ENCODE results near the gene AHCYL2.
A peak's percentile ranks its signal among the peaks of the same experiment; 100 is the strongest.
"Not testable (repeated sequence)": the region's sequence is repeated elsewhere in the genome, so short reads cannot be mapped to it uniquely, and the experiment has no call there.

Gene AHCYL2

DNA sequence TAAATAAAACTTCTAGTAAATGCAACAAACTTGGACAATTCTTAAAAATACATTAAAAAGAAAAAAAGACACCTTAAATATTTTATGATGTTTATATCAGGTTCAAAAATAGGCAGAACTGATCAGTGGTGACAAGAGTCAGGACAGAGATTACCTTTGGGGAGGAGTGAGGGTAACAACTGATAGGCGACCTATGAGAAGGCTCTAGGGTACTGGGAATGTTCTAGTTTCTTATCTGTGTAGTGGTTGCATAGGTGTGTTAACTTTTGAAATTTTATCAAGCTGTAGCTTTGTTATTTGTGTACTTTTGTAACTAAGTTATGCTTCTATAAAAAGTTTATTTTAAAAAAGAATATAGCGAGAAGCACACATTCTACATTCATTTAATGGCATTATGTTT is 134.3 kb downstream of the AHCYL2 start:
- H3K9me3 ChIP-seq (ENCODE audit: control insufficient read depth, low read length) = no peaks in the 10 kb centered on the region
- H3K4me3 ChIP-seq (ENCODE audit: insufficient read depth, low read depth, low read length, poor library complexity, severe bottlenecking) = no peak overlapping the region
- no peak for DNase-seq
- no peaks in the 10 kb centered on the region for H3K4me1 ChIP-seq (ENCODE audit: control insufficient read depth, insufficient read depth, low read length, poor library complexity, severe bottlenecking)
- H3K27me3 ChIP-seq (replicated peaks; ENCODE audit: control insufficient read depth, insufficient read depth, low read length, poor library complexity, severe bottlenecking) = no peaks in the 10 kb centered on the region
- no peak overlapping the region for H3K27ac ChIP-seq (ENCODE audit: insufficient read depth, low read length, poor library complexity, severe bottlenecking)
- H3K36me3 ChIP-seq (ENCODE audit: control insufficient read depth, insufficient read depth, low read length) = no peaks in the 10 kb centered on the region

DNA sequence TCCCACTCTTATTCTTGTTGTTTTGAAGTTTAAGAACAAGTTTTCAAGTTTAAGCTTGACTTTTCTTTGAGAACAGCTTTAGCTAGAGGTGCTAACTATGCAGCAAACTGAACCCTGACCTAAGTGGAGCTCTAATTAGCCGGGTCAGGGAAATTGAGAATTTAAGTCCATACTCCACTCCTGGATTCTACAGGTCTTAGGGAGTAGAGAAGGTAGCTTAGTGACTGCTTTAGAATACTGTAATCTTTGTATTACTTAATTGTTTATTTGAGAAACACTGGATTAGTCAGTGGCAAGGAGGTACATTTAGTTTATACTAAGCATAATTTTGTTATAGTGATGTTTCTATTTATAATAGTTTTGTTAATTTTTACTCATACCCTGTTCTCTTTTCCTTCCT is 134.8 kb downstream of the AHCYL2 start:
- no peaks in the 10 kb centered on the region for H3K27me3 ChIP-seq (replicated peaks; ENCODE audit: control insufficient read depth, insufficient read depth, low read length, poor library complexity, severe bottlenecking)
- DNase-seq = no peak
- H3K4me1 ChIP-seq (ENCODE audit: control insufficient read depth, insufficient read depth, low read length, poor library complexity, severe bottlenecking) = no peaks in the 10 kb centered on the region
- H3K27ac ChIP-seq (ENCODE audit: insufficient read depth, low read length, poor library complexity, severe bottlenecking) = no peak overlapping the region
- no peak overlapping the region for H3K4me3 ChIP-seq (ENCODE audit: insufficient read depth, low read depth, low read length, poor library complexity, severe bottlenecking)
- H3K36me3 ChIP-seq (ENCODE audit: control insufficient read depth, insufficient read depth, low read length) = no peaks in the 10 kb centered on the region
- H3K9me3 ChIP-seq (ENCODE audit: control insufficient read depth, low read length) = no peaks in the 10 kb centered on the region

DNA sequence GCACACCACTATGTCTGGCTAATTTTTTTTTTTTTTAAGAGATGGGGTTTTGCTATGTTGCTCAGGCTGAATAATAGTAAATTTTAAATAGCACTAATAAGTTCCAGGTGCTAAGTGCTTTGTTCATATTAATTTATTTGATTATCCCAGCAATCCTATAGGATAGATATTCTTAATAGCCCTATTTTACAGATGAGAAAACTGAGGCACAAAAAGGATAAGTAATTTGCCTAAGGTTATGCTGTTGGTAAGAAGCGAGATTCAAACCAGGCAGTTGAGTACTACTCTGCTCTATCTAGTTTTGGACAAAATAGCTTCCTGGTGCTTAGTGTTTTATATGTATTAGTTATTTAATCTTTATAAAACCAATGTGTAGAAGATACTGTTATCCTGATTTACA is 136.9 kb downstream of the AHCYL2 start:
- H3K4me3 ChIP-seq (ENCODE audit: insufficient read depth, low read depth, low read length, poor library complexity, severe bottlenecking) = no peak overlapping the region
- no peaks in the 10 kb centered on the region for H3K36me3 ChIP-seq (ENCODE audit: control insufficient read depth, insufficient read depth, low read length)
- H3K27me3 ChIP-seq (replicated peaks; ENCODE audit: control insufficient read depth, insufficient read depth, low read length, poor library complexity, severe bottlenecking) = no peaks in the 10 kb centered on the region
- H3K27ac ChIP-seq (ENCODE audit: insufficient read depth, low read length, poor library complexity, severe bottlenecking) = no peak overlapping the region
- DNase-seq = no peak
- no peaks in the 10 kb centered on the region for H3K9me3 ChIP-seq (ENCODE audit: control insufficient read depth, low read length)
- H3K4me1 ChIP-seq (ENCODE audit: control insufficient read depth, insufficient read depth, low read length, poor library complexity, severe bottlenecking) = no peaks in the 10 kb centered on the region

DNA sequence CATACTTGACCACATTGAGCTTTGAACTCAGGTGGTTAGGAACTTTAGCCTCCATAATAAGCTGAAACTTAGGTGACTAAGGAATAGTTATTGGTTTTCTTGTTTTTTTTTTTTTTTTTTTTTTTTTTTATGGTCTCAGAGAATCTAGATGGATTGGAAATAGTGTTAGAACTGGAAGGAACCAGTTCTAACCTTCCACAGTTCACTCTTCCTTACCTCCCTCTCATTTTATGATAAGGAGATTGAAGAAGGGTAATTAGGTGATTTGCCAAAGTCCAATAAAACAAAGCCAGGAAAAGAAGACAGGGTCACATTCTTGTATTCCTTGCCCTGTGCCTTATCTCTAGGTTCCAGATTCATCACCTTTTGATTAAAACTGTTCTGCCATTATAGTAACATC is 137.7 kb downstream of the AHCYL2 start:
- Histone ChIP-seq H3K9me3 (ENCODE audit: control insufficient read depth, low read length) (no peaks in the 10 kb centered on the region), H3K27me3 (replicated peaks; ENCODE audit: control insufficient read depth, insufficient read depth, low read length, poor library complexity, severe bottlenecking) (no peaks in the 10 kb centered on the region), H3K4me3 (ENCODE audit: insufficient read depth, low read depth, low read length, poor library complexity, severe bottlenecking) (no peak overlapping the region), H3K36me3 (ENCODE audit: control insufficient read depth, insufficient read depth, low read length) (no peaks in the 10 kb centered on the region), H3K4me1 (ENCODE audit: control insufficient read depth, insufficient read depth, low read length, poor library complexity, severe bottlenecking) (no peaks in the 10 kb centered on the region), H3K27ac (ENCODE audit: insufficient read depth, low read length, poor library complexity, severe bottlenecking) (no peak overlapping the region)
- no peak for DNase-seq

DNA sequence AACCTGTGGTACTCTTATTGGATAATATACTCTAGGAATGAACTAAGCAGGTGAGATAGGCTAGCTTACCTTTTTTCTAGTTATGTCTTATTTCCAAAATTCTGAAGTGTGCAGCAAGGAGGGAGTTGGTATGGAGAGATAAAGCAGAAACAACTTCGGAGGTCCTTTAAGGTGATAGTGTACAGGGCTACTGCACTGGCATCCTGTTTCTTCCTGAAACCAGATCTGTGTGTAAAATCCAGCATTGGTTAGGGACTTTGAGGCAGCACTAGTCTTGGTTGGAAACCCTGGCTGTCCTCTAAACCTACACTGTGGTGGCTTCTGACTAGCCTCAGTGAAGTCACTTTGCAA is 142.5 kb downstream of the AHCYL2 start:
- no peak overlapping the region for H3K4me3 ChIP-seq (ENCODE audit: insufficient read depth, low read depth, low read length, poor library complexity, severe bottlenecking)
- no peaks in the 10 kb centered on the region for H3K27me3 ChIP-seq (replicated peaks; ENCODE audit: control insufficient read depth, insufficient read depth, low read length, poor library complexity, severe bottlenecking)
- H3K9me3 ChIP-seq (ENCODE audit: control insufficient read depth, low read length) = no peaks in the 10 kb centered on the region
- DNase-seq = no peak
- H3K36me3 ChIP-seq (ENCODE audit: control insufficient read depth, insufficient read depth, low read length) = no peaks in the 10 kb centered on the region
- H3K27ac ChIP-seq (ENCODE audit: insufficient read depth, low read length, poor library complexity, severe bottlenecking) = no peak overlapping the region
- peaks cover 6% of the 10 kb centered on the region for H3K4me1 ChIP-seq (ENCODE audit: control insufficient read depth, insufficient read depth, low read length, poor library complexity, severe bottlenecking)

DNA sequence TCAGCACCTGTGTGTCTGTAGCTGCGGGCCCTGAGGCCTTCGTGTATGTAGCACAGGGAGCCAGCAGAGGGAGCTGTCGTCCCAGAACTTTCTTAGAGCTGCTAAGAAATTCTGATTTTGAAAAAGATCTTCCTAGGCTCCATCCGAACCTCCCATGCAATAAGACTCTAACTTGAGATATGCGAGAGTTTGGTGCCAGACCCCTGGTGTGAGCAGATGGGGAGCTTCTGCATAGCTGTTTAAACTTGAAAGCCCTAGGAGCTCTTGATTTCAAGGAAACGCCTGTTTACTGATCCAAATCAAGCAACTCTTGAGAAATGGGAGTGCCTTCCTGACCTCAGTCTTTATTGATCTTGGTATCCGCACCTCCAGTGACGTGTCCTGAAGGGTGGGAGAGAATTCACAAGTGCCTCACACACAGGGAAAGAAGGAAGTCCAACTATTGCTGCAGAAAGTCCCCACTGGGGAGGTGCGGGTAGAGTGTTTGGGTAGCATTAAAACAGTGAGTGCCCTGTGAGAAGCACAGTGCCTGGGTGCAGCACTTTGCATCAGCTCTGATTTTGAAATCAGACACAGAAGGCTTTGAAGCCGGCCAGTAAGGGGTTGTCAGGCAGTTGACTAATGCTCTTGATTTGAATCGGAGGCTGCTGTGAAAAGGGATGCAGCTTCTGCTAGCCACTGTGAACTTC is 143.0 kb downstream of the AHCYL2 start:
- H3K27ac ChIP-seq (ENCODE audit: insufficient read depth, low read length, poor library complexity, severe bottlenecking) = no peak overlapping the region
- H3K9me3 ChIP-seq (ENCODE audit: control insufficient read depth, low read length) = no peaks in the 10 kb centered on the region
- peaks cover 6% of the 10 kb centered on the region for H3K4me1 ChIP-seq (ENCODE audit: control insufficient read depth, insufficient read depth, low read length, poor library complexity, severe bottlenecking)
- no peaks in the 10 kb centered on the region for H3K27me3 ChIP-seq (replicated peaks; ENCODE audit: control insufficient read depth, insufficient read depth, low read length, poor library complexity, severe bottlenecking)
- DNase-seq = peak; percentile 32 to 55 (median 45)
- H3K36me3 ChIP-seq (ENCODE audit: control insufficient read depth, insufficient read depth, low read length) = no peaks in the 10 kb centered on the region
- no peak overlapping the region for H3K4me3 ChIP-seq (ENCODE audit: insufficient read depth, low read depth, low read length, poor library complexity, severe bottlenecking)

DNA sequence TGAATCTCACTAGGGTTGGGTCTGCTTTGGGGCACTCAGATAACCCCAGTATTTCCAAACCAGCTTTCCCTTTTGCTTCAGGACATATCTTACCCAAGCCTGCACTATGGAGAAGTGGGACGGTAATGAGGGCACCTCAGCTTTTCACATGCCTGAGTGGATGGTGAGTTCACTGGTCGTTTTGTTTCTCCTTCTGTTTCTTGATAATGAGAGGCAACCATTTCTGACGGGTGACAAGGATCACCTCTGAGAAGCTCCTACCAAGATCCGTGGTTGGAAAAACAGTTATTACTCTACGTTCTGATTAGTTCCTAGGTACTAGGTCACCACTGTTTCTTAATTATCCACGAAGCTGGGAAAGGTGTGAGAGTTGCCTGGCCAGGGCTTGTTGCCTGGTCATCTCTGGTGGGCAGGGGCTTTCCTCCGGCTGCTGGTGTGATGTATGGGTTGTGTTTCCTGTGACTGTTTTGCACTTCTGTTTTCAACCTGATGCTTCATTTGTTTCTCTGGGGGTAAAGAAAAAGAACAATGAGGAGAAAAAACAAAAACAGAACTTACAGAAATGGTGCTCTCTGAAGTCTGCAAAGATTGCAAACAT is 143.7 kb downstream of the AHCYL2 start:
- H3K36me3 ChIP-seq (ENCODE audit: control insufficient read depth, insufficient read depth, low read length) = no peaks in the 10 kb centered on the region
- H3K4me3 ChIP-seq (ENCODE audit: insufficient read depth, low read depth, low read length, poor library complexity, severe bottlenecking) = no peak overlapping the region
- no peaks in the 10 kb centered on the region for H3K27me3 ChIP-seq (replicated peaks; ENCODE audit: control insufficient read depth, insufficient read depth, low read length, poor library complexity, severe bottlenecking)
- no peak for DNase-seq
- H3K27ac ChIP-seq (ENCODE audit: insufficient read depth, low read length, poor library complexity, severe bottlenecking) = no peak overlapping the region
- peaks cover 6% of the 10 kb centered on the region for H3K4me1 ChIP-seq (ENCODE audit: control insufficient read depth, insufficient read depth, low read length, poor library complexity, severe bottlenecking)
- no peaks in the 10 kb centered on the region for H3K9me3 ChIP-seq (ENCODE audit: control insufficient read depth, low read length)

DNA sequence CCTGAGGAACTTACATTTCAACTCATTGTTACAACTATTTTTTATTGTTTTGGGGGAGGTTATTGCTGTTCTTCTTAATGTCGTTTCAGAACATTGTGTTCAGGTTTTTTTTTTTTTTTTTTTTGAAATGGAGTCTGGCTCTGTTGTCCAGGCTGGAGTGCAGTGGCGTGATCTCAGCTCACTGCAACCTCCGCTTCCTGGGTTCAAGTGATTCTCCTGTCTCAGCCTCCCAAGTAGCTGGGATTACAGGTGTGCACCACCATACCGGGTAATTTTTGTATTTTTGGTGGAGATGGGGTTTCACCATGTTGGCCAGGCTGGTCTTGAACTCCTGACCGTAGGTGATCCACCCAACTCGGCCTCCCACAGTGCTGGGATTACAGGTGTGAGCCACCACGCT is 144.6 kb downstream of the AHCYL2 start:
- H3K36me3 ChIP-seq (ENCODE audit: control insufficient read depth, insufficient read depth, low read length); H3K4me3 ChIP-seq (ENCODE audit: insufficient read depth, low read depth, low read length, poor library complexity, severe bottlenecking); DNase-seq; H3K27me3 ChIP-seq (replicated peaks; ENCODE audit: control insufficient read depth, insufficient read depth, low read length, poor library complexity, severe bottlenecking); H3K27ac ChIP-seq (ENCODE audit: insufficient read depth, low read length, poor library complexity, severe bottlenecking); H3K4me1 ChIP-seq (ENCODE audit: control insufficient read depth, insufficient read depth, low read length, poor library complexity, severe bottlenecking); H3K9me3 ChIP-seq (ENCODE audit: control insufficient read depth, low read length): not testable (repeated sequence)

DNA sequence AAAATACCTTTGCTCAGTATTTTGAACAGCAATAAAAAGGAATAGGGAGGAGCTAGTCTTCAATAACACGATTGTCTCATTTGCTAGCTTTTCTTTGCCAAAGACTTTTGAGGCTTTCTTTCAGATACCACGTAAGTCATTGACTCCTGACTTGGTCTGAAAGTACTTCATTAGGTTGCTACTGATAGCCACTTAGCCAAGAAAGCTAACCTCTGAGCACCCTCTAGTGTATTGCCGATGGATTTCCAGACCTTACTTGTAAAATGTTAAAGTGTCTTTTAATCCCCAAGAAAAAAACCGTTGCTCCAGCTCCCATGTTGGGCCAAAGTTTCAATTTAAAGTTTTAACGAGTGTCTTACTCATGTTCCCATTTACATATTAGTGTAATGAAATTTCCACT is 146.0 kb downstream of the AHCYL2 start:
- Histone ChIP-seq H3K27me3 (replicated peaks; ENCODE audit: control insufficient read depth, insufficient read depth, low read length, poor library complexity, severe bottlenecking) (no peaks in the 10 kb centered on the region), H3K4me1 (ENCODE audit: control insufficient read depth, insufficient read depth, low read length, poor library complexity, severe bottlenecking) (peaks cover 6% of the 10 kb centered on the region), H3K4me3 (ENCODE audit: insufficient read depth, low read depth, low read length, poor library complexity, severe bottlenecking) (no peak overlapping the region), H3K27ac (ENCODE audit: insufficient read depth, low read length, poor library complexity, severe bottlenecking) (no peak overlapping the region), H3K36me3 (ENCODE audit: control insufficient read depth, insufficient read depth, low read length) (no peaks in the 10 kb centered on the region), H3K9me3 (ENCODE audit: control insufficient read depth, low read length) (no peaks in the 10 kb centered on the region)
- DNase-seq = no peak

DNA sequence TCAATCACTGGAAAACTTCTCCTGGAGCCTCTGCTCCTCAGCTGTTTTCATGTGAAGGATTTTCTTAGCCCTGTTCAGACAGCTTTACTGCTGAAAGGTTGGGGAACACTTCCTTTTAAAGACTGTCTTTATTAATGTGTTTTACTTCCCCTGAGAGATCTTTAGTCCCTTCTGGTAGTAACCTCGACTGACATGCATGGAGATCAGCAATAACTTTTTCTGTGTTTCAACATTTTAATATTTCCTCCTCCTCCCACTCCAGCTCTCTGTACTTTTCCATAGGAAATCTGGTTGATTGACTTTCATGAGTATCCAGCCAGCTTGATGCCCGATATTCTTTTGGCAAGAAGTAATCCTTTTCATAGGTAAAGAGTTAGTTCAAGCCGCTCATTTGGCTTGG is 146.7 kb downstream of the AHCYL2 start:
- Histone ChIP-seq H3K27me3 (replicated peaks; ENCODE audit: control insufficient read depth, insufficient read depth, low read length, poor library complexity, severe bottlenecking) (no peaks in the 10 kb centered on the region), H3K36me3 (ENCODE audit: control insufficient read depth, insufficient read depth, low read length) (no peaks in the 10 kb centered on the region), H3K4me1 (ENCODE audit: control insufficient read depth, insufficient read depth, low read length, poor library complexity, severe bottlenecking) (peaks cover 6% of the 10 kb centered on the region), H3K4me3 (ENCODE audit: insufficient read depth, low read depth, low read length, poor library complexity, severe bottlenecking) (no peak overlapping the region), H3K9me3 (ENCODE audit: control insufficient read depth, low read length) (no peaks in the 10 kb centered on the region), H3K27ac (ENCODE audit: insufficient read depth, low read length, poor library complexity, severe bottlenecking) (no peak overlapping the region)
- DNase-seq = no peak

All from effector memory CD4-positive, alpha-beta T cell (primary cell).